ENCODE measurements around the gene SLC25A17.

Gene SLC25A17

GRCh38 chr22:40746428-40747220, 72.5 kb downstream of the SLC25A17 start:
- H3K4ac ChIP-seq (ENCODE audit: low read depth, low read length), result no peak overlapping the region
- H3K36me3 ChIP-seq (ENCODE audit: control insufficient read depth in 1 of 2, insufficient read depth in 2 of 2, low read length in 2 of 2), result no peaks in the 10 kb centered on the region
- no peak overlapping the region for H2AK5ac ChIP-seq (ENCODE audit: low read length)
- H3K23ac ChIP-seq (ENCODE audit: low read length), result no peak overlapping the region
- H3K4me2 ChIP-seq (ENCODE audit: low read length), result no peak overlapping the region
- H4K91ac ChIP-seq (ENCODE audit: low read depth, low read length), result peak overlapping the region; percentile 87
- no peak overlapping the region for H2BK12ac ChIP-seq (ENCODE audit: low read length)
- peak overlapping the region; percentile 46 for H3K18ac ChIP-seq (ENCODE audit: low read length)
- no peaks in the 10 kb centered on the region for H3K79me2 ChIP-seq (ENCODE audit: control insufficient read depth, insufficient read depth, low read length, poor library complexity)
- H3K9me3 ChIP-seq (ENCODE audit: insufficient read depth, low read depth, low read length), result peaks cover 10% of the 10 kb centered on the region
- no peak overlapping the region for H3K4me3 ChIP-seq (ENCODE audit: low read depth, low read length)
- no peak overlapping the region for H3K27ac ChIP-seq (ENCODE audit: low read depth, low read length)
- H3K9ac ChIP-seq (ENCODE audit: low read length), result no peak overlapping the region
- peak in 1 of 2 donors; percentile 39 for DNase-seq
- no peak overlapping the region for H4K12ac ChIP-seq (ENCODE audit: low read depth, low read length)
- H2AFZ ChIP-seq (ENCODE audit: insufficient read depth, low read length, poor library complexity), result no peak overlapping the region
- 100% methylated on average over 3 of the region's 12 CpGs for WGBS (ENCODE audit: extremely low coverage, insufficient coverage, insufficient read length)
- H3K4me1 ChIP-seq (ENCODE audit: control insufficient read depth in 1 of 2, insufficient read depth in 2 of 2, low read length in 2 of 2), result peaks cover 12 to 18% of the 10 kb centered on the region in 2 experiments
- peak overlapping the region; percentile 77 for H2BK5ac ChIP-seq (ENCODE audit: low read depth, low read length, poor library complexity)
- H3K27me3 ChIP-seq (ENCODE audit: insufficient read depth, low read length), result no peaks in the 10 kb centered on the region
- peak overlapping the region; percentile 87 for H2BK120ac ChIP-seq (ENCODE audit: insufficient read depth, low read length, poor library complexity)
- no peak overlapping the region for H4K8ac ChIP-seq (ENCODE audit: low read depth, low read length)
- no peak overlapping the region for H3K14ac ChIP-seq (ENCODE audit: low read length)
- peaks cover 31% of the 10 kb centered on the region for H3K79me1 ChIP-seq (ENCODE audit: low read length)

GRCh38 chr22:40743768-40744167, 75.4 kb downstream of the SLC25A17 start:
- H3K27ac ChIP-seq (ENCODE audit: low read depth, low read length), result peak overlapping the region; percentile 19
- no peak overlapping the region for H3K4me3 ChIP-seq (ENCODE audit: low read depth, low read length)
- no peaks in the 10 kb centered on the region for H3K27me3 ChIP-seq (ENCODE audit: insufficient read depth, low read length)
- H2AFZ ChIP-seq (ENCODE audit: insufficient read depth, low read length, poor library complexity), result peak overlapping the region; percentile 61
- no peaks in the 10 kb centered on the region for H3K79me2 ChIP-seq (ENCODE audit: control insufficient read depth, insufficient read depth, low read length, poor library complexity)
- peaks cover 9% of the 10 kb centered on the region for H3K9me3 ChIP-seq (ENCODE audit: insufficient read depth, low read depth, low read length)
- H3K79me1 ChIP-seq (ENCODE audit: low read length), result peaks cover 30% of the 10 kb centered on the region
- H3K9ac ChIP-seq (ENCODE audit: low read length), result no peak overlapping the region
- H2BK5ac ChIP-seq (ENCODE audit: low read depth, low read length, poor library complexity), result peak overlapping the region; percentile 51
- peak overlapping the region; percentile 49 for H3K4ac ChIP-seq (ENCODE audit: low read depth, low read length)
- H4K8ac ChIP-seq (ENCODE audit: low read depth, low read length), result peak overlapping the region; percentile 68
- H3K36me3 ChIP-seq (ENCODE audit: control insufficient read depth in 1 of 2, insufficient read depth in 2 of 2, low read length in 2 of 2), result no peaks in the 10 kb centered on the region
- peak overlapping the region; percentile 78 for H2BK120ac ChIP-seq (ENCODE audit: insufficient read depth, low read length, poor library complexity)
- peaks cover 11% of the 10 kb centered on the region in 2 experiments for H3K4me1 ChIP-seq (ENCODE audit: control insufficient read depth in 1 of 2, insufficient read depth in 2 of 2, low read length in 2 of 2)
- H2BK12ac ChIP-seq (ENCODE audit: low read length), result peak overlapping the region; percentile 72
- no peak overlapping the region for H4K12ac ChIP-seq (ENCODE audit: low read depth, low read length)
- no peak for DNase-seq
- H4K91ac ChIP-seq (ENCODE audit: low read depth, low read length), result peak overlapping the region; percentile 86
- H2AK5ac ChIP-seq (ENCODE audit: low read length), result peak overlapping the region; percentile 31
- H3K23ac ChIP-seq (ENCODE audit: low read length), result no peak overlapping the region
- peak overlapping the region; percentile 81 for H3K14ac ChIP-seq (ENCODE audit: low read length)
- no peak overlapping the region for H3K4me2 ChIP-seq (ENCODE audit: low read length)
- no CpG with 5 or more reads among the region's 9 CpGs for WGBS (ENCODE audit: extremely low coverage, insufficient coverage, insufficient read length)
- H3K18ac ChIP-seq (ENCODE audit: low read length), result peak overlapping the region; percentile 47

DNA sequence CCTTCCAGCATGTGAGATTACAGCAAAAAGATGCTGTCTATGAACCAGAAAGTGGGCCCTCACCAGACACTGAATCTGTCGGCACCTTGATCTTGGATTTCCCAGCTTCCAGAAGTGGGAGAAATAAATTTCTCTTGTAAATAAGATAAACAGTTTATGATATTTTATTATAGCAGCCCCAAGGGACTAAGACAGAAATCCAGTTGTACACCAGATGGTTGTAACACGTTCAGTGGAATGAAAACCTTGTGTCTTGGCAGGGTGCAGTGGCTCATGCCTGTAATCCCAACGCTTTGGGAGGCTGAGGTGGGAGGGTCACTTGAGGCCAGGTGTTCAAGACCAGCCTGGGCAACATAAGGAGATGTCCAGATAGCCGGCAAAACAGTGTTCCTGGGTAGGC, 78.0 kb downstream of the SLC25A17 start:
- Histone ChIP-seq H3K9me3 (ENCODE audit: insufficient read depth, low read depth, low read length) (peaks cover 2% of the 10 kb centered on the region), H3K27ac (ENCODE audit: low read depth, low read length) (no peak overlapping the region)
- WGBS (ENCODE audit: extremely low coverage, insufficient coverage, insufficient read length), result no CpG with 5 or more reads among the region's 4 CpGs

DNA sequence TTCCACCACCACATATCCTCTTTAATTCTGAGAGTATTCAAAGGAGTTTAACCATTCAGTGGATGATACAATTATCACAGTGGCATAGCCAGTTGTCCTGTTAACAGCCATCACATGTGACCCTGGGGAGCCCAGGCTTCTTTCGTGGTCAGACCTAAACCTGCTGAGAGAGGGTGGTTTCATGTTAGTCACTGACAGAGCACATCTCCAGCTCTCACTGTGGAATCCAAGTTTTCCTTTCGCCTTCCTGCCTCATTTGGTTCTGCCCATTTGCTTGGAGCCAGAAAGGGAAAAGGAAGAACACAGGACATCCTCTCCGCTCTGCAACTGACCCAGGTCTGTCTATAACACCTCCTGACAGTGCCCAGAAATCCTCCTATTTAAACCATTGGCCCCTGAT, 79.4 kb downstream of the SLC25A17 start:
- Histone ChIP-seq H3K27ac (ENCODE audit: low read depth, low read length) (peak overlapping the region; percentile 52), H3K4me2 (ENCODE audit: low read length) (no peak overlapping the region), H3K4me3 (ENCODE audit: low read depth, low read length) (no peak overlapping the region), H4K8ac (ENCODE audit: low read depth, low read length) (no peak overlapping the region), H4K12ac (ENCODE audit: low read depth, low read length) (no peak overlapping the region), H3K18ac (ENCODE audit: low read length) (no peak overlapping the region), H4K91ac (ENCODE audit: low read depth, low read length) (peak overlapping the region; percentile 25), H2AK5ac (ENCODE audit: low read length) (no peak overlapping the region), H3K79me1 (ENCODE audit: low read length) (peaks cover 33% of the 10 kb centered on the region), H2BK120ac (ENCODE audit: insufficient read depth, low read length, poor library complexity) (peak overlapping the region; percentile 90), H3K9ac (ENCODE audit: low read length) (no peak overlapping the region), H3K4ac (ENCODE audit: low read depth, low read length) (no peak overlapping the region), H2BK12ac (ENCODE audit: low read length) (peak overlapping the region; percentile 63), H3K79me2 (ENCODE audit: control insufficient read depth, insufficient read depth, low read length, poor library complexity) (no peaks in the 10 kb centered on the region), H3K27me3 (ENCODE audit: insufficient read depth, low read length) (no peaks in the 10 kb centered on the region), H3K14ac (ENCODE audit: low read length) (no peak overlapping the region), H2BK5ac (ENCODE audit: low read depth, low read length, poor library complexity) (no peak overlapping the region), H3K36me3 (ENCODE audit: control insufficient read depth in 1 of 2, insufficient read depth in 2 of 2, low read length in 2 of 2) (no peaks in the 10 kb centered on the region), H3K9me3 (ENCODE audit: insufficient read depth, low read depth, low read length) (peaks cover 2% of the 10 kb centered on the region), H2AFZ (ENCODE audit: insufficient read depth, low read length, poor library complexity) (no peak overlapping the region), H3K4me1 (ENCODE audit: control insufficient read depth in 1 of 2, insufficient read depth in 2 of 2, low read length in 2 of 2) (peaks cover 6 to 7% of the 10 kb centered on the region in 2 experiments), H3K23ac (ENCODE audit: low read length) (no peak overlapping the region)
- no CpG with 5 or more reads among the region's 3 CpGs for WGBS (ENCODE audit: extremely low coverage, insufficient coverage, insufficient read length)
- no peak for DNase-seq

More for the DNA sequence above, 78.0 kb downstream of the SLC25A17 start:
- Histone ChIP-seq H4K12ac (ENCODE audit: low read depth, low read length) (no peak overlapping the region), H4K91ac (ENCODE audit: low read depth, low read length) (peak overlapping the region; percentile 25), H3K27me3 (ENCODE audit: insufficient read depth, low read length) (no peaks in the 10 kb centered on the region), H3K23ac (ENCODE audit: low read length) (no peak overlapping the region), H3K79me2 (ENCODE audit: control insufficient read depth, insufficient read depth, low read length, poor library complexity) (no peaks in the 10 kb centered on the region), H2BK5ac (ENCODE audit: low read depth, low read length, poor library complexity) (no peak overlapping the region), H3K4ac (ENCODE audit: low read depth, low read length) (no peak overlapping the region), H3K36me3 (ENCODE audit: control insufficient read depth in 1 of 2, insufficient read depth in 2 of 2, low read length in 2 of 2) (no peaks in the 10 kb centered on the region), H3K4me1 (ENCODE audit: control insufficient read depth in 1 of 2, insufficient read depth in 2 of 2, low read length in 2 of 2) (peaks cover 6 to 7% of the 10 kb centered on the region in 2 experiments), H3K4me2 (ENCODE audit: low read length) (no peak overlapping the region), H2AK5ac (ENCODE audit: low read length) (no peak overlapping the region), H3K9ac (ENCODE audit: low read length) (no peak overlapping the region), H4K8ac (ENCODE audit: low read depth, low read length) (no peak overlapping the region), H3K4me3 (ENCODE audit: low read depth, low read length) (no peak overlapping the region), H3K14ac (ENCODE audit: low read length) (no peak overlapping the region), H2BK120ac (ENCODE audit: insufficient read depth, low read length, poor library complexity) (peak overlapping the region; percentile 36), H3K79me1 (ENCODE audit: low read length) (peaks cover 28% of the 10 kb centered on the region), H3K18ac (ENCODE audit: low read length) (no peak overlapping the region), H2AFZ (ENCODE audit: insufficient read depth, low read length, poor library complexity) (no peak overlapping the region), H2BK12ac (ENCODE audit: low read length) (peak overlapping the region; percentile 78)
- DNase-seq, result no peak
